ENCODE data around the gene AKAP3. TPM values are rescaled to one million over a fixed set of nuclear protein-coding genes. Genes with fewer than 3 reads are reported as not detected.

Gene AKAP3
- total and polyA plus RNA-seq, 2 of the 8 experiments (the other 6 are each of a cell fraction or from before 2014, with no cell fraction given): 0.54 to 1.0 TPM

DNA sequence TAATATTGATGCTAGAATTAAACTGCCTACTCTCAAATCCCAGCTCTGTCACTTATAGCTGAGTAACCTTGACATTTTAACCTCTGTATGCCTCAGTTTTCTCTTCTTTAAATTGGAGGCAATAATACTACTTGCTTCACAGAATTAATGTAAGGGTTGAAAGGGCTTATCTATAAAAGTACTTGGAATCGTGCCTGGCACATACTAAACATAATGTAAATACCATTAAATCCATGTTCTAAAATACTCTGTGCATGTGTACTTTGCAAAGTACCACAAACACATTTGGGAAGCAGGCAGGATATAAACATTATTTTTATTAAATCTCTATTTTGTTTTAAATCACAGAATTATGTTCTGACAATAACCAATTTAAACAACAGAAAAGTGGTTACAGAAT lies 44.9 kb downstream of the AKAP3 start:
- WGBS, 2 experiments (ENCODE audit: extremely low coverage in 1 of 2, insufficient coverage in 1 of 2, insufficient read length in 1 of 2, insufficient replicate concordance in 2 of 2, low coverage in 1 of 2, low lambda C conversion rate in 2 of 2, missing lambda C conversion rate in 1 of 2): 71% methylated on average over 1 of the region's 1 CpG; no CpG with 5 or more reads in 1 of the 2 experiments
- Histone ChIP-seq H3K27me3 (replicated peaks in 1 of 4; ENCODE audit: control insufficient read depth in 3 of 4, extremely low read depth in 1 of 4, insufficient read depth in 3 of 4, low read length in 3 of 4) (no peaks in the 10 kb centered on the region), H3K27ac (ENCODE audit: low read depth, low read length) (no peak overlapping the region), H3K23ac (ENCODE audit: insufficient read length) (no peak overlapping the region), H2BK5ac (ENCODE audit: low read depth, low read length) (no peak overlapping the region), H2BK20ac (ENCODE audit: low read length) (no peak overlapping the region), H3K79me2 (ENCODE audit: control insufficient read depth in 1 of 2, insufficient read depth in 2 of 2, low read length in 2 of 2) (0 out of 4 replicates have a peak, but pooled peaks cover 0 to 2% of the 10 kb centered on the region in 2 experiments), H3K4me3 (ENCODE audit: extremely low read depth in 1 of 4, insufficient read depth in 2 of 4, low read depth in 3 of 4, low read length in 4 of 4) (no peak overlapping the region), H2BK120ac (replicated peaks; ENCODE audit: low read depth, low read length) (no peak overlapping the region), H4K8ac (ENCODE audit: extremely low read depth, insufficient read depth, low read length) (no peak overlapping the region), H2AFZ (ENCODE audit: low read length) (no peak overlapping the region), H4K91ac (replicated peaks; ENCODE audit: insufficient read length, low read length) (no peak overlapping the region), H3K18ac (ENCODE audit: extremely low read depth, low read length) (no peak overlapping the region), H3K9me3 (ENCODE audit: insufficient read depth in 2 of 2, low read depth in 1 of 2, low read length in 1 of 2) (no peaks in the 10 kb centered on the region), H2BK15ac (ENCODE audit: low read length) (no peak overlapping the region), H3K36me3 (ENCODE audit: control insufficient read depth in 2 of 4, insufficient read depth in 4 of 4, low read length in 3 of 4) (no peaks in the 10 kb centered on the region), H3K4me2 (ENCODE audit: insufficient read depth in 1 of 2, low read depth in 2 of 2, low read length in 2 of 2) (no peak overlapping the region; a peak in 1 of 4 replicates), H3K79me1 (ENCODE audit: low read depth, low read length) (no peaks in the 10 kb centered on the region), H3K4ac (replicated peaks; ENCODE audit: insufficient read length, low read depth, low read length) (no peak overlapping the region), H3K56ac (replicated peaks; ENCODE audit: insufficient read length, low read depth, low read length) (no peak overlapping the region), H2AK5ac (ENCODE audit: low read depth, low read length) (no peak overlapping the region), H4K20me1 (replicated peaks in 1 of 2; ENCODE audit: control insufficient read depth in 1 of 2, insufficient read depth in 2 of 2, low read length in 2 of 2) (no peaks in the 10 kb centered on the region), H3K9ac (replicated peaks in 1 of 4; ENCODE audit: extremely low read depth in 1 of 4, low read depth in 3 of 4, low read length in 3 of 4) (no peak overlapping the region), H4K5ac (ENCODE audit: insufficient read length, low read depth, low read length) (no peak overlapping the region), H3K4me1 (replicated peaks in 1 of 4; ENCODE audit: control insufficient read depth in 3 of 4, insufficient read depth in 4 of 4, low read length in 3 of 4) (no peaks in the 10 kb centered on the region), H3K14ac (ENCODE audit: insufficient read length) (no peak overlapping the region), H3K23me2 (ENCODE audit: low read depth, low read length) (no peaks in the 10 kb centered on the region), H2BK12ac (ENCODE audit: low read depth, low read length) (no peak overlapping the region)
- POLR2A ChIA-PET (ENCODE audit: partially characterized antibody): interaction anchor here (0.8 to 1.6 kb wide), 2 partner anchors 9 to 45 kb away, joined by 3 to 4 read pairs; partner anchors contain the start of genes AKAP3 and NDUFA9
- CTCF ChIA-PET (ENCODE audit: partially characterized antibody): interaction anchor here (0.6 to 3.8 kb wide), 21 partner anchors 9 to 1565 kb away, joined by 3 to 50 read pairs (median 5); no protein-coding TSS in a partner anchor
- DNase-seq (ENCODE audit: low read depth in 1 of 2, low spot score in 2 of 2) (no peak), FAIRE-seq (no peak)
- TF ChIP-seq RBBP5 (IDR thresholded peaks at IDR 0.05; ENCODE audit: borderline replicate concordance, low read depth, low read length) (no peak), RNF2 (IDR thresholded peaks at IDR 0.05; ENCODE audit: borderline replicate concordance, low read depth, low read length, missing control alignments, poor library complexity, severe bottlenecking) (no peak), TAF1 (IDR thresholded peaks at IDR 0.05; ENCODE audit: low read depth, low read length) (no peak), SRF (IDR thresholded peaks at IDR 0.05; ENCODE audit: low read depth, low read length) (no peak), SIN3A (conservative IDR thresholded peaks at IDR 0.05 in 1 of 2, IDR thresholded peaks at IDR 0.05 in 1 of 2; ENCODE audit: low read depth in 1 of 2, low read length in 2 of 2) (no peak), JUN (IDR thresholded peaks at IDR 0.05; ENCODE audit: low read depth, low read length) (no peak), ZNF274 (IDR thresholded peaks at IDR 0.05; ENCODE audit: borderline replicate concordance, extremely low read depth, low read length) (no peak)
